ENCODE data around the gene NOL6.

The NOL6 gene

DNA sequence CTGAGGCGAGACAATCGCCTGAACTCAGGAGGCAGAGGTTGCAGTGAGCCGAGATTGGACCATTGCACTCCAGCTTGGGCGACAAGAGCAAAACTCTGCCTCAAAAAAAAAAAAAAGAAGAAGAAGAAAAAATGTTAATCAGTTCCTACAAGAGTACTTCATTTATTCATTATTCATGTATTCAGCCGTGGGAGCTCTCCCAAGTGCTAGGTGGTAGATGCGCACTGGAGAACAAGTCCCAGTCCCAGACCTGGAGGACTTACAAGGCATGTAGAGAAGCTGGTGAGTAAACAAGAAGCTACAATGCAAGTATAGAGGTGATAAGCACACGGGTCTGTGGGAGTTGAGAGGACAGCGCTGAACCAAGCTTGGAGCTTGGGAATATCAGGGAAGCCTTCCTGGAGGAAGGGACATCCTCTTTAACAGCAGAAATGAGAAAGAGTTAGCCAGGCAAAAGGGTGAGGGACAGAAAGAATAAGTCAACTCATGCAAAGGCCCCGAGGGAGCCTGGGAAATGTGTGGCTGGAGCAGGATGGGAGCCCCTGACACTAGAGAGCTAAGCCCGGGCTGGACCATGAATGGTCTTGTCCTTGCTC lies 53.9 kb downstream of the NOL6 start:
- Histone ChIP-seq H3K36me3 (no peaks in the 10 kb centered on the region), H3K4me2 (no peak overlapping the region), H3K9ac (no peak overlapping the region), H4K20me1 (no peaks in the 10 kb centered on the region), H3K27me3 (no peaks in the 10 kb centered on the region), H3K27ac (no peak overlapping the region), H3K4me3 (no peak overlapping the region), H3K9me3 (no peaks in the 10 kb centered on the region), H3K4me1 (peaks cover 6% of the 10 kb centered on the region)
- TF ChIP-seq Cebpa-rat (IDR thresholded peaks at IDR 0.05): no peak

DNA sequence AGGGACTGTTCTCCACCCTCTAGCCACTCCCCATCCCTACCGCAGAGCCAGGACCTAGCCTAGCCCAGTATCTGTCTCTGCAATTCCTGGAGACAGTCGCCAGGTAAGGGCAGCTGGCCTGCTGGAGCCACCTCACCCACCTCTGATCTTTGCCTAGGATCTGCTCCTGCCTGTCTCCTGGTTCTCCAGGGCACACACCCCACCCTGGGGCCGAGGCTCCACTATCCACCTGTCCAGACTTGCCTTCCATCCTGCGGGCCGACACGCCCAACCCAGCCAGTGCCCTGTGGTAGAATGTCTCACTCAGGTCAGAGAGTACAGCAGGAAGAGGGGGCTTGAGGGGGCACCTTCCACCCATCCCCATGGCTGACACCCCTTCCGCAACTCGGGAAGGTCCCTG lies 55.6 kb downstream of the NOL6 start:
- Histone ChIP-seq H3K9me3 (no peaks in the 10 kb centered on the region), H3K9ac (no peak overlapping the region), H3K36me3 (no peaks in the 10 kb centered on the region), H3K27me3 (no peaks in the 10 kb centered on the region), H3K27ac (no peak overlapping the region), H4K20me1 (no peaks in the 10 kb centered on the region), H3K4me1 (peaks cover 6% of the 10 kb centered on the region), H3K4me3 (no peak overlapping the region), H3K4me2 (no peak overlapping the region)
- TF ChIP-seq Cebpa-rat (IDR thresholded peaks at IDR 0.05): no peak

DNA sequence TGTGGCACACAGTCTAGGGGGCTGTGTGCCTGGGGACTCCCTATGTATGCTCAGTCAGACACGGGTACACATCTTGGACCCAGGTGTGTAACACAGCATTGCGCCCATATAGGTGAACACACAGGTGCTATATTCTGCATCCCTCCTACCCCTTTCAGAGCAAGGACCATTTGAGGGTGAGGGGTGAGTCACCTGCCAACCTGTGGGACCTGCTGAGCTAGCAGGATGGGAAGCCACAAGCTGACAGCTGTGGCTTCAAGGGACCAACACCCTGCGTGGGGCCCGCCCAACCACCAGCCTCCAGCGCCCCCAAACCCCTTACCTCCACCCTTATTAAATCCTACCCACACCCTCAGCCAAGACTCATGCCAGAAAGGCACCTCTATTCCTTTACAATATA lies 56.7 kb downstream of the NOL6 start:
- Histone ChIP-seq H3K9ac (no peak overlapping the region), H3K4me2 (no peak overlapping the region), H3K27me3 (no peaks in the 10 kb centered on the region), H3K27ac (no peak overlapping the region), H4K20me1 (no peaks in the 10 kb centered on the region), H3K4me3 (no peak overlapping the region), H3K36me3 (no peaks in the 10 kb centered on the region), H3K9me3 (no peaks in the 10 kb centered on the region), H3K4me1 (peaks cover 6% of the 10 kb centered on the region)
- no peak for TF ChIP-seq Cebpa-rat (IDR thresholded peaks at IDR 0.05)

DNA sequence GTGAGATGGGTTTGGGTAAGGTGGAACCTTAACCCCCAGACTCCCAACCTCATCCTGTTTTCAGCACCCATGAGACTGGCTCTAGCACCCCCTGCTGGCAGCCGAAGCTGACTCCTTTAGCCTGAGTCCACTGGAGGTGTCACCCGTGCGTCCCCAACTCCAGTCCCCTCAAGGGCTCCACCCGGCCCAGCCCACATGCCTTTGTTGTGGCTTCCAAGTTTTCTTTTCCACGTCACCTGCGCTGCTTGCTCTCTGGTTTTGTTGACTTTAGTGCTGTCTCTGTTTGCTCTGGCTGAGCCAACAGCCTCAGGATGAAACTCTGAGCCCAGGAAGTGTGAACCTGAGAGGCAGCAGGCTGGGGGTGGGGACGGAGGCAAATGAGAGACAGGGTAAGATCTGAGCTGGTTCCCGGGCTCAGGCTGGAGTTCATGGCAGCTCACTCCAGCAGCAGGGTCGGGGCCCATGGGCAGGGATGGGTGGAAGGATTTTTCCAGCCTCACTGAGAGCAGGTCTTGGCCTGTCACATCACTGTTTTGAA lies 58.2 kb downstream of the NOL6 start:
- no peaks in the 10 kb centered on the region for H3K27me3 ChIP-seq
- H3K9ac ChIP-seq: no peak overlapping the region
- H3K4me1 ChIP-seq: peaks cover 6% of the 10 kb centered on the region
- H3K4me3 ChIP-seq: no peak overlapping the region
- H3K9me3 ChIP-seq: no peaks in the 10 kb centered on the region
- no peak for TF ChIP-seq Cebpa-rat (IDR thresholded peaks at IDR 0.05)
- H3K36me3 ChIP-seq: no peaks in the 10 kb centered on the region
- H3K4me2 ChIP-seq: peak overlapping the region; percentile 17; the same call in 1 of the 2 replicates
- no peaks in the 10 kb centered on the region for H4K20me1 ChIP-seq
- H3K27ac ChIP-seq: no peak overlapping the region

DNA sequence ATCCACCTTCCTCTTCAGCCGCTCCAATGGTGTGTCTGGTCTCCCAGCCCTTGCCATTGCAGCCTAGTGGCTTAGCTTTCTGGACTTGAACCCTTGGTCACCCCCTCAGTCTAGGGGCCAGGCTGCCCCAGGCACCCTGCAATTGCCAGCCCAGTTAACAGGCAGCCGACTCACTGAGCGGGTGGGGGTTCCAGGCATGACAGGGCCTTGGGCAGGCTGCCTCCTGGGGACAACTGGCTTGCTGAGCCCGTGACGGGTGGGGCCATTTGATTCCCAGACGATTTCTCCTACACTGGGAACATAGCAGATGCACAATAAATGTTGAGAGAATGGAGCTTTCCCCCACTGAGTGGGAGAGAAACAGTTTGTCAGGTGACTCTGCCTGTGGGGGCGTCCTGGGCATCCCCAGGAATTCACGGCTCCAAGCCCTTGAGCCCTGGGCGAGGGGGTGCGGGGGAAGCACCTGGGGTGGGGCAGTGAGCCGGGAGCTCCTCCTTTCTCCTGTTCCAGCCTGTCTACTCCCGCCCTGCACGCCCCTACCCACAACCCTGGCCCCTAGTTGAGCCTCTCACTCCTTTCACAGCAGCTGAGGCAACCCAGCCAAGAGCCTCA lies 58.7 kb downstream of the NOL6 start:
- Histone ChIP-seq H3K4me3 (no peak overlapping the region), H3K27ac (no peak overlapping the region), H3K36me3 (no peaks in the 10 kb centered on the region), H4K20me1 (no peaks in the 10 kb centered on the region), H3K9me3 (no peaks in the 10 kb centered on the region), H3K27me3 (no peaks in the 10 kb centered on the region), H3K4me1 (peaks cover 6% of the 10 kb centered on the region), H3K4me2 (peak overlapping the region; percentile 17; the same call in 1 of the 2 replicates), H3K9ac (no peak overlapping the region)
- no peak for TF ChIP-seq Cebpa-rat (IDR thresholded peaks at IDR 0.05)

DNA sequence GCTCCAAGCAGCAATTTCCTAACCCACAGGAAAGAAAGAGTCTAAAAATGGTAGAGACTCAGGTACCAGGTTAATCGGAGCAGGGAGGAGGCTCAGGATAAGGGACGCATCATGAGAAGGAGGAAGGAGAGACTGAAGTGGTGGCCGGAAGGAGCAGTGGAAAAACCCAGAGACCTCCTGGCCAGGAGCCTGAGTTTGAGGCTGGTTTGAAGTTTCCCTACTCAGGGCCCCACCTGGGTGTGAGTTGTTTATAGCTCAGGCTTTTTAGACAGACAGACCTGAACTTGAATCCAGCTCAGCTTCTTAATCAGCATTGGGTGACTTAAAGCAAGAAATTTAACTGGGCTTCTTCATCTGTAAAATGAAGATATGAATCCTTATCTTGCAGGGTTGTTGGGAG lies 59.5 kb downstream of the NOL6 start:
- Histone ChIP-seq H3K4me2 (no peak overlapping the region), H3K9me3 (no peaks in the 10 kb centered on the region)
- no peak for TF ChIP-seq Cebpa-rat (IDR thresholded peaks at IDR 0.05)

More for the DNA sequence above, 59.5 kb downstream of the NOL6 start:
- H3K27ac ChIP-seq: no peak overlapping the region
- H3K27me3 ChIP-seq: no peaks in the 10 kb centered on the region
- peaks cover 6% of the 10 kb centered on the region for H3K4me1 ChIP-seq
- no peak overlapping the region for H3K4me3 ChIP-seq
- no peak overlapping the region for H3K9ac ChIP-seq
- H4K20me1 ChIP-seq: no peaks in the 10 kb centered on the region
- no peaks in the 10 kb centered on the region for H3K36me3 ChIP-seq
